B cell (primary cell): ENCODE measurements around the gene PRKD2. TPM values are rescaled to one million over a fixed set of nuclear protein-coding genes. Genes with fewer than 3 reads are reported as not detected.
A peak's percentile ranks its signal among the peaks of the same experiment; 100 is the strongest.

Experiments used
- ATAC-seq: fragments of 200-7000 bp; cut with Tn5 transposase; one replicate; pipeline ENCODE4 v1.10.0; 2021; ENCODE audit warnings: low read depth, mild to moderate bottlenecking, moderate number of reproducible peaks, moderate library complexity
- CTCF ChIA-PET: fragments of 350-600 bp; sonication (Branson Sonifier 250); formaldehyde crosslinking; loops from one replicate; lab custom pipeline; 2021; ENCODE audit warnings: antibody characterized with exemption, inconsistent platforms; lab: Charles Lee
- POLR2A ChIA-PET: fragments of 350-600 bp; sonication (Branson Sonifier 250); formaldehyde crosslinking; loops from one replicate; lab custom pipeline; 2021; ENCODE audit warnings: antibody characterized with exemption; lab: Charles Lee
- DNase-seq: peaks from one replicate; pipeline ENCODE4 v3.0.0; 2013
- H2AFZ ChIP-seq: 2 replicates; pipeline ENCODE4 v1.6.1; 2012; ENCODE audit warnings: mild to moderate bottlenecking, low read depth, low read length; ENCODE audit not compliant: insufficient read depth, poor library complexity, severe bottlenecking
- H3K27ac ChIP-seq, 2 donors: 1 replicate in 1 of 2; 2 replicates in 1 of 2; pipeline ENCODE4 v1.5.1; 2012 to 2013; ENCODE audit warnings: low read length in 2 of 2, mild to moderate bottlenecking in 2 of 2, moderate library complexity in 1 of 2
- H3K27me3 ChIP-seq, 4 experiments: fragments of 200-600 bp in 1 of 4; sonication (generic) in 1 of 4; replicated peaks in 1 of 4; 1 replicate in 2 of 4; 2 replicates in 2 of 4; pipeline versions ENCODE4 v1.6.1 to v1.7.0; 2013 to 2016; ENCODE audit warnings: low read length in 3 of 4, mild to moderate bottlenecking in 2 of 4, mixed read lengths in 1 of 4, moderate library complexity in 1 of 4; ENCODE audit not compliant: insufficient read depth in 4 of 4, control insufficient read depth in 3 of 4; ENCODE audit errors: control extremely low read depth in 1 of 4
- H3K36me3 ChIP-seq, 2 experiments: replicated peaks in 1 of 2; 1 replicate in 1 of 2; 2 replicates in 1 of 2; pipeline versions ENCODE4 v1.6.1 to v1.7.1; 2013; ENCODE audit warnings: low read length in 1 of 2; ENCODE audit not compliant: insufficient read depth in 2 of 2, control insufficient read depth in 1 of 2; ENCODE audit errors: control extremely low read depth in 1 of 2, extremely low read depth in 1 of 2
- H3K4me1 ChIP-seq, 2 donors: fragments of 200-600 bp in 1 of 2; sonication (generic) in 1 of 2; 1 replicate in 1 of 2; 2 replicates in 1 of 2; pipeline versions ENCODE4 v1.5.1 to v1.6.1; 2013 to 2017; ENCODE audit warnings: low read length in 2 of 2; ENCODE audit not compliant: control insufficient read depth in 2 of 2, insufficient read depth in 2 of 2
- H3K4me2 ChIP-seq: replicated peaks from 2 replicates; pipeline ENCODE3; 2012; ENCODE audit warnings: mild to moderate bottlenecking, low read depth, low read length; ENCODE audit not compliant: poor library complexity, severe bottlenecking
- H3K4me3 ChIP-seq, 5 experiments: fragments of 200-600 bp in 1 of 5; sonication (generic) in 1 of 5; 1 replicate in 3 of 5; 2 replicates in 2 of 5; pipeline versions ENCODE4 v1.5.1 to v1.7.0; 2011 to 2016; ENCODE audit warnings: low read length in 4 of 5, mild to moderate bottlenecking in 4 of 5, low read depth in 2 of 5, control low read depth in 1 of 5, moderate library complexity in 1 of 5; ENCODE audit not compliant: insufficient read depth in 1 of 5; ENCODE audit errors: control extremely low read depth in 1 of 5, extremely low read depth in 1 of 5
- H3K79me2 ChIP-seq: fragments of 200-600 bp; sonication (generic); one replicate; pipeline ENCODE4 v1.6.0; 2016; ENCODE audit warnings: low read length; ENCODE audit not compliant: control insufficient read depth, insufficient read depth
- H3K9ac ChIP-seq: fragments of 200-600 bp; sonication (generic); 2 replicates; pipeline ENCODE4 v1.6.1; 2017; ENCODE audit warnings: mild to moderate bottlenecking, low read length, moderate library complexity
- H3K9me3 ChIP-seq, 3 donors: one replicate each; pipeline versions ENCODE4 v1.6.1 to v1.7.1; 2013; ENCODE audit warnings: low read length in 2 of 3; ENCODE audit not compliant: control insufficient read depth in 2 of 3, insufficient read depth in 1 of 3; ENCODE audit errors: control extremely low read depth in 1 of 3
- H4K20me1 ChIP-seq: 2 replicates; pipeline ENCODE4 v1.6.0; 2012; ENCODE audit warnings: mild to moderate bottlenecking, low read length; ENCODE audit not compliant: insufficient read depth, control insufficient read depth, poor library complexity, severe bottlenecking
- H3K27ac Mint-ChIP-seq: one replicate; pipeline ENCODE4 v1.8.0; 2021; ENCODE audit warnings: mixed read lengths
- H3K27me3 Mint-ChIP-seq: one replicate; pipeline ENCODE4 v1.8.0; 2021; ENCODE audit warnings: mixed read lengths
- H3K4me1 Mint-ChIP-seq: one replicate; pipeline ENCODE4 v1.8.0; 2021; ENCODE audit warnings: mixed read lengths
- H3K4me3 Mint-ChIP-seq: one replicate; pipeline ENCODE4 v1.8.0; 2021; ENCODE audit warnings: mixed read lengths
- H3K9me3 Mint-ChIP-seq: one replicate; pipeline ENCODE4 v1.8.0; 2022; ENCODE audit warnings: mixed read lengths; ENCODE audit not compliant: insufficient read depth
- EZH2 ChIP-seq: IDR thresholded peaks from 2 replicates; pipeline ENCODE4 v1.6.1; 2012; ENCODE audit warnings: borderline replicate concordance, low read depth, mild to moderate bottlenecking, moderate library complexity, low read length; ENCODE audit not compliant: insufficient read depth, poor library complexity, severe bottlenecking
- WGBS: methylation state at CpG from one replicate; pipeline ENCODE4 v1.1.5; 2013; ENCODE audit warnings: missing lambda C conversion rate; ENCODE audit not compliant: insufficient coverage; 5-methylcytosine and 5-hydroxymethylcytosine counted together
- intact Hi-C: fragments of 100-400 bp; cut with micrococcal nuclease; formaldehyde crosslinking; loops from one replicate; pipeline ENCODE4 v1.10.0; 2022
- polyA plus RNA-seq: library from polyadenylated mRNA; depleted of rRNA; stranded (reverse); fragments of >200 nt; gene quantifications from 2 replicates; pipeline ENCODE4 v1.2.3, GENCODE V29; 2012
- total RNA-seq, 2 donors: library from RNA; stranded (reverse); fragments of 120-200 nt in 1 of 2; gene quantifications; 1 replicate in 1 of 2; 2 replicates in 1 of 2; pipeline versions ENCODE4 v1.2.3 to v1.2.4, GENCODE V29; 2013 to 2022
- TF ChIP-seq, protein P1 (sequence below): fragments of 200-600 bp; IDR thresholded peaks from one replicate; pipeline ENCODE4 v1.8.0; 2022; ENCODE audit warnings: antibody characterized with exemption, mild to moderate bottlenecking

The PRKD2 gene
- total and polyA plus RNA-seq, 2 donors (not counting 1 experiment from before 2014, with no cell fraction given), result 192 to 208 TPM

DNA sequence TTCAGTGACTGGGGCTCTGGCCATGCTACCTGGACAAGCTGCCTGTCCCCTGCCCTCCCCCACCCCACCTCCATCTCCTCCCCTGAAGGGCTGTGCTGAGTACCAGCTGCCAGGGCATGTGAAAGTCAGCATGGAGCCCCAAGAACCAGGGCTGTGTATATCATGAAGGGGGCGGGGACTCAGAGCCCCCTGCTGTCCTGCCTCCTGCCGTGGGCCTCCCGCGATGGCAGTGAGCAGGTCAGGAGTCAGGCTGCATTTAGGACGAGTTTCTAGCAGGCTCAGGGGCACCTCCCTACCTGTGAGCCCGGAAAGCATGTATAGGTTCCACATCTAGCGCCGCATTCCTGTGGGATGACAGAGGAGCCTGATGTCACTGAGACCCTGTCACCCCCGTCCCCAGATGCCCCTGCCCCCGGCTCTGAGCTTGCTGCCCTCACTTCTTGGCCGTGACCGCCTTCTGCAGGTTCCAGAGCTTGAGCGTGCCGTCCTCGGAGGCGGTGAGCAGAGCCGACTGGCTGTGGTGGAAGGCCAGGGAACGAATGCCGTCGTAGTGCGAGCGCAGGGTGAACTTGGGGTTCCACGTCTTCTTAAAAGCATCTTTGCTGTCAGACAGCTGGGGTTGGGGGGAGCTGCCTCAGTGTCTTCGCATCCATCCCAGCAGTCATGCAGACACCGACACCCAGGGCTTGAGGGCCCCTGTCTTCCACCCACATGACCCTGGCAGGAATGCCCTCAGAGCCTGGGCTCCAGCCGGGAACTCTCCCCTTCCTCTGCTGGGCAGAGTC lies 8.3 kb upstream of the PRKD2 start:
- WGBS, result 97% methylated on average over 25 of the region's 26 CpGs
- Histone ChIP-seq H3K4me2 (no peak overlapping the region), H3K4me3 (no peak overlapping the region), H3K79me2 (peaks cover 72% of the 10 kb centered on the region), H3K9ac (no peak overlapping the region), H3K4me1 (peaks cover 45 to 47% of the 10 kb centered on the region in 2 donors), H2AFZ (no peak overlapping the region), H3K36me3 (peaks cover 0 to 92% of the 10 kb centered on the region in 2 experiments), H3K27me3 (no peaks in the 10 kb centered on the region), H3K9me3 (no peaks in the 10 kb centered on the region), H3K27ac (no peak overlapping the region), H4K20me1 (peaks cover 37% of the 10 kb centered on the region)
- Mint-ChIP-seq H3K4me3 (no peak overlapping the region), H3K27ac (peak overlapping the region; percentile 46), H3K9me3 (no peaks in the 10 kb centered on the region), H3K4me1 (peaks cover 50% of the 10 kb centered on the region), H3K27me3 (no peaks in the 10 kb centered on the region)
- intact Hi-C loops, result loop anchor here (5.0 kb wide), 1 partner anchor 33 kb away; no protein-coding TSS in a partner anchor
- no peak for DNase-seq
- ChIA-PET POLR2A (interaction anchor here (0.6 kb wide), 2 partner anchors 20 to 665 kb away, joined by 3 read pairs; no protein-coding TSS in a partner anchor), CTCF (interaction anchor here (0.6 to 14.9 kb wide), 2 partner anchors 15 to 22 kb away, joined by 3 to 353 read pairs; no protein-coding TSS in a partner anchor)
- ATAC-seq, result no peak
- no peak for TF ChIP-seq EZH2
- TF ChIP-seq, protein P1, sequence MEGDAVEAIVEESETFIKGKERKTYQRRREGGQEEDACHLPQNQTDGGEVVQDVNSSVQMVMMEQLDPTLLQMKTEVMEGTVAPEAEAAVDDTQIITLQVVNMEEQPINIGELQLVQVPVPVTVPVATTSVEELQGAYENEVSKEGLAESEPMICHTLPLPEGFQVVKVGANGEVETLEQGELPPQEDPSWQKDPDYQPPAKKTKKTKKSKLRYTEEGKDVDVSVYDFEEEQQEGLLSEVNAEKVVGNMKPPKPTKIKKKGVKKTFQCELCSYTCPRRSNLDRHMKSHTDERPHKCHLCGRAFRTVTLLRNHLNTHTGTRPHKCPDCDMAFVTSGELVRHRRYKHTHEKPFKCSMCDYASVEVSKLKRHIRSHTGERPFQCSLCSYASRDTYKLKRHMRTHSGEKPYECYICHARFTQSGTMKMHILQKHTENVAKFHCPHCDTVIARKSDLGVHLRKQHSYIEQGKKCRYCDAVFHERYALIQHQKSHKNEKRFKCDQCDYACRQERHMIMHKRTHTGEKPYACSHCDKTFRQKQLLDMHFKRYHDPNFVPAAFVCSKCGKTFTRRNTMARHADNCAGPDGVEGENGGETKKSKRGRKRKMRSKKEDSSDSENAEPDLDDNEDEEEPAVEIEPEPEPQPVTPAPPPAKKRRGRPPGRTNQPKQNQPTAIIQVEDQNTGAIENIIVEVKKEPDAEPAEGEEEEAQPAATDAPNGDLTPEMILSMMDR, result no peak

GRCh38 chr19:46724468-46724867 lies 7.6 kb upstream of the PRKD2 start:
- intact Hi-C loops, result no loop called here
- peaks cover 0 to 87% of the 10 kb centered on the region in 2 experiments for H3K36me3 ChIP-seq
- DNase-seq (no peak), ATAC-seq (no peak)
- WGBS, result 98% methylated on average over 20 of the region's 20 CpGs
- H2AFZ ChIP-seq, result no peak overlapping the region
- Mint-ChIP-seq H3K27me3 (no peaks in the 10 kb centered on the region), H3K9me3 (no peaks in the 10 kb centered on the region), H3K4me3 (no peak overlapping the region), H3K4me1 (peaks cover 56% of the 10 kb centered on the region), H3K27ac (no peak overlapping the region)
- H4K20me1 ChIP-seq, result peaks cover 29% of the 10 kb centered on the region
- H3K9me3 ChIP-seq, result no peaks in the 10 kb centered on the region
- no peak overlapping the region for H3K4me3 ChIP-seq
- no peak overlapping the region for H3K9ac ChIP-seq
- POLR2A ChIA-PET, result no interaction called here
- H3K27me3 ChIP-seq, result no peaks in the 10 kb centered on the region
- H3K4me2 ChIP-seq, result no peak overlapping the region
- CTCF ChIA-PET, result interaction anchor here (0.6 to 14.9 kb wide), 2 partner anchors 21 to 114 kb away, joined by 4 to 353 read pairs; no protein-coding TSS in a partner anchor
- TF ChIP-seq, protein P1, result no peak
- TF ChIP-seq EZH2, result no peak
- H3K79me2 ChIP-seq, result peaks cover 72% of the 10 kb centered on the region
- peaks cover 52 to 54% of the 10 kb centered on the region in 2 donors for H3K4me1 ChIP-seq
- no peak overlapping the region for H3K27ac ChIP-seq
